Lung (tissue), 12 donors: ENCODE data around the gene COG7. TPM values are rescaled to one million over a fixed set of nuclear protein-coding genes. Genes with fewer than 3 reads are reported as not detected.

Experiments used
- ATAC-seq: fragments of 200-7000 bp; cut with Tn5 transposase; one replicate; pipeline ENCODE4 v1.9.1; 2020; ENCODE audit warnings: moderate number of reproducible peaks; ENCODE audit not compliant: insufficient read depth, low FRiP score
- DNase-seq, 3 donors: peaks; one replicate each; pipeline ENCODE4 v3.0.0-alpha.2; 2013 to 2017
- H3K27ac ChIP-seq, 2 donors: one replicate each; pipeline ENCODE4 v1.5.1; 2013; ENCODE audit warnings: mild to moderate bottlenecking in 2 of 2, moderate library complexity in 2 of 2, control low read depth in 1 of 2, inconsistent platforms in 1 of 2, low read depth in 1 of 2, low read length in 1 of 2
- H3K27me3 ChIP-seq, 3 donors: one replicate each; pipeline ENCODE4 v1.5.1; 2013; ENCODE audit warnings: low read length in 2 of 3; ENCODE audit not compliant: control insufficient read depth in 3 of 3, insufficient read depth in 3 of 3
- H3K36me3 ChIP-seq, 4 donors: one replicate each; pipeline ENCODE4 v1.5.1; 2013; ENCODE audit warnings: low read length in 4 of 4, mild to moderate bottlenecking in 1 of 4, moderate library complexity in 1 of 4; ENCODE audit not compliant: control insufficient read depth in 4 of 4, insufficient read depth in 4 of 4
- H3K4me1 ChIP-seq, 5 donors: one replicate each; pipeline ENCODE4 v1.5.1; 2013; ENCODE audit warnings: low read length in 5 of 5, mild to moderate bottlenecking in 2 of 5, moderate library complexity in 1 of 5; ENCODE audit not compliant: control insufficient read depth in 5 of 5, insufficient read depth in 5 of 5
- H3K4me3 ChIP-seq: one replicate; pipeline ENCODE4 v1.5.1; 2013; ENCODE audit warnings: mild to moderate bottlenecking, control low read depth, moderate library complexity
- H3K9ac ChIP-seq, 2 donors: one replicate each; pipeline ENCODE4 v1.5.1; 2013; ENCODE audit warnings: low read length in 2 of 2, control low read depth in 1 of 2; ENCODE audit not compliant: insufficient read depth in 1 of 2
- H3K9me3 ChIP-seq, 4 donors: one replicate each; pipeline ENCODE4 v1.5.1; 2013; ENCODE audit warnings: low read length in 3 of 4, mild to moderate bottlenecking in 1 of 4, moderate library complexity in 1 of 4; ENCODE audit not compliant: control insufficient read depth in 4 of 4, insufficient read depth in 3 of 4
- WGBS, 2 donors: extraction: QIAGEN DNeasy Blood & Tissue Kit; methylation state at CpG; one replicate each; pipeline ENCODE4 v1.1.7; 2013; 5-methylcytosine and 5-hydroxymethylcytosine counted together
- polyA plus RNA-seq, 2 donors: library from polyadenylated mRNA; stranded (reverse); fragments of 200-250 nt; gene quantifications; one replicate each; pipeline ENCODE4 v1.2.1, GENCODE V29; 2013
- total RNA-seq, 2 donors: library from RNA; depleted of rRNA in 1 of 2; stranded (reverse); fragments of >200 nt in 1 of 2; gene quantifications; one replicate each; pipeline ENCODE4 v1.2.1, GENCODE V29; 2014 to 2021
- TF ChIP-seq, protein P1 (sequence below): IDR thresholded peaks from 2 replicates; pipeline ENCODE4 v1.5.1; 2012; ENCODE audit warnings: mild to moderate bottlenecking; ENCODE audit errors: control extremely low read depth, extremely low read depth
- donor health status: control.
- donor health status: control.
- donor health status: Bipolar disorder and iron deficiency.
- donor health status: healthy.
- donor health status: DM: yes; HTN: yes; CAD: no.

COG7 gene
- total and polyA plus RNA-seq, 4 donors: 14.9 to 34.0 (median 20.0) TPM

DNA sequence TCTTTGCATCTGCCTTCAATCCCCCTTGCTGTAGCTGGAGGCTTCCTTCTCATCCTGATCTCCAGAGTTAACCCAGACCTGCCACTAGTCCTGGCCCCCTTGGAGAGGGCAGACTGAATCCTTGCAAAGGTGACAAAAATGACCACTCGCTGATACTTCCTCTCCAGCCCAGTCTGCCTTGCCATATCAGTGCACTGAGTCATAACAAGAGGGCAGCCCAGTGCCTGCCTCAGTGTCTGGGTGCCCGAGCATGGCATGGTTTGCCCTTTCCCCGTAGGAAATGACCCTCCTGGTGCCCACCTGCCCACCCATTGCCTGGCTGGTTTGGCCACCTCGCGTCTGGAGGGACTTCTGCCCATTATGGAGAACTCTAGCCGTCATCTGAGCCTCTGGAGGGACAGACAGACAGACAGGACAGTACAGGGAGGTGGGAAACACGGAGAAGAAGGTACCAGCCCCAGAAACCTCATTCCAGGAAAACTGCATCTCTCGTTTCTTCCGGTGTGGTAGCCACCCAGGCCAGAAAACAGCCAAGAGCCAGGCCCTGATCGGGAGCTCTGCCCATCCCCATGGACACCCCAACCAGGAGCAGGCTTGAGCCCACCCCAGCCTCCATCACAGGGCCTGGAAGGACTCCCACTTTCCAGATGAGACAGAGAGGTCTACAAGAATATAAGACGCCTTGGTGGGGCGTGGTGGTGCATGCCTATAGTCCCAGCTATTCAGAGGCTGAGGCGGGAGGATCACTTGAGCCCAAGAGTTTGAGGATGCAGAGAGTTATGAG lies 79.4 kb downstream of the COG7 start:
- DNase-seq: no peak
- Histone ChIP-seq H3K27me3 (peaks cover 0 to 3% (median 0%) of the 10 kb centered on the region in 3 donors), H3K9me3 (no peaks in the 10 kb centered on the region), H3K27ac (no peak overlapping the region), H3K9ac (no peak overlapping the region), H3K36me3 (no peaks in the 10 kb centered on the region), H3K4me1 (no peaks in the 10 kb centered on the region), H3K4me3 (no peak overlapping the region)
- TF ChIP-seq, protein P1, sequence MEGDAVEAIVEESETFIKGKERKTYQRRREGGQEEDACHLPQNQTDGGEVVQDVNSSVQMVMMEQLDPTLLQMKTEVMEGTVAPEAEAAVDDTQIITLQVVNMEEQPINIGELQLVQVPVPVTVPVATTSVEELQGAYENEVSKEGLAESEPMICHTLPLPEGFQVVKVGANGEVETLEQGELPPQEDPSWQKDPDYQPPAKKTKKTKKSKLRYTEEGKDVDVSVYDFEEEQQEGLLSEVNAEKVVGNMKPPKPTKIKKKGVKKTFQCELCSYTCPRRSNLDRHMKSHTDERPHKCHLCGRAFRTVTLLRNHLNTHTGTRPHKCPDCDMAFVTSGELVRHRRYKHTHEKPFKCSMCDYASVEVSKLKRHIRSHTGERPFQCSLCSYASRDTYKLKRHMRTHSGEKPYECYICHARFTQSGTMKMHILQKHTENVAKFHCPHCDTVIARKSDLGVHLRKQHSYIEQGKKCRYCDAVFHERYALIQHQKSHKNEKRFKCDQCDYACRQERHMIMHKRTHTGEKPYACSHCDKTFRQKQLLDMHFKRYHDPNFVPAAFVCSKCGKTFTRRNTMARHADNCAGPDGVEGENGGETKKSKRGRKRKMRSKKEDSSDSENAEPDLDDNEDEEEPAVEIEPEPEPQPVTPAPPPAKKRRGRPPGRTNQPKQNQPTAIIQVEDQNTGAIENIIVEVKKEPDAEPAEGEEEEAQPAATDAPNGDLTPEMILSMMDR: no peak
- WGBS, 2 donors: 85 to 90% methylated on average over 13 of the region's 13 CpGs
- ATAC-seq: no peak

DNA sequence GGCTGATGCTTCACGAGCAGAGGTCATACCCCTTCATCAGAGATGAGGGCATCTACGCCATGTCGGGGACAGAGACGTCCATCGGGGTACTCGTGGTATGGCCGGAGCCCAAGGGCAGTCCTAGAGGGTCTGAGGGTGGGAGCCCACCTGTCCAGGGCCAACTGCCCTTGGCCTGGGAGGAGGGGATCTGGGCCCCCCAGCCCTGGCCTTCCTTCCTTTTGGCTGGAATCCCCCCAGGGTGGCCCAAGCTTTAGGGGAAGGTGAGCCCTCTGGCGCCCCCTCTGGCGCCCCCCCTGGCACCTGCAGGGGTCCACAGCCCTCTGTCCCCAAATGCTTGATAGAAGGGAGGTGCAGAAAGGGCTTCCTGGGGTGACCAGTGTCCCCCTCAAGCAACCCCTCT lies 81.6 kb downstream of the COG7 start:
- Histone ChIP-seq H3K36me3 (no peaks in the 10 kb centered on the region), H3K27me3 (peaks cover 0 to 3% (median 0%) of the 10 kb centered on the region in 3 donors), H3K4me1 (no peaks in the 10 kb centered on the region), H3K9ac (no peak overlapping the region), H3K9me3 (no peaks in the 10 kb centered on the region), H3K4me3 (no peak overlapping the region), H3K27ac (no peak overlapping the region)
- TF ChIP-seq, protein P1: no peak
- ATAC-seq: no peak
- WGBS, 2 donors: 78 to 87% methylated on average over 9 of the region's 9 CpGs
- no peak for DNase-seq

DNA sequence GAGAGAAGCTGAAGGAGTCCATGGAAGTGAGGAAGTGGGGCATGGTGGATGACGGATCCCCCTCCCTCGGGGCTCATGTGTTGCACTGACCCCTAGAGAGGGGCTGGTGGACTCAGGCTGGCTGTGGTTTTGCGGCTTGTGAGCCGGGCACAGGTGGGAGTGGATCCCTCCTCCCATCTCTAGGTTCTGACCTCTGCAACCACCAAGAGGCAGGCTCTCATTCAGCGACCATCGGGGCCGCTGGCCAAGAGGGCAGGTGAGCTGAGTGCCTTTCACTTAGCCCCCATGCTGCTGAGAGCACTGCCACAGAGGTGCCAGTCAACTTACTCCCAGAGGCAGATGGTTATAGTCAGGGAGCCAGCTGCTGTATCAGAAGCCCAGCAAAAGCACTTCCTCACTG lies 83.6 kb downstream of the COG7 start:
- H3K9ac ChIP-seq: no peak overlapping the region
- no peaks in the 10 kb centered on the region for H3K36me3 ChIP-seq
- H3K27ac ChIP-seq: no peak overlapping the region
- ATAC-seq (no peak), DNase-seq (no peak)
- TF ChIP-seq, protein P1: no peak
- no peaks in the 10 kb centered on the region for H3K27me3 ChIP-seq
- 69 to 73% methylated on average over 7 of the region's 7 CpGs for WGBS, 2 donors
- H3K4me3 ChIP-seq: no peak overlapping the region
- H3K9me3 ChIP-seq: no peaks in the 10 kb centered on the region
- no peaks in the 10 kb centered on the region for H3K4me1 ChIP-seq
